ENCODE measurements around the gene APOA4.
A peak's percentile ranks its signal among the peaks of the same experiment; 100 is the strongest.

The APOA4 gene

GRCh38 chr11:116792869-116793771, 30.0 kb downstream of the APOA4 start:
- no peak overlapping the region for H3K4me3 ChIP-seq (ENCODE audit: low read depth, low read length)
- TF ChIP-seq CTCF (conservative IDR thresholded peaks at IDR 0.05; ENCODE audit: low read depth, low read length), result no peak
- DNase-seq (ENCODE audit: low read depth), result peak; percentile 20

GRCh38 chr11:116792144-116792868, 30.8 kb downstream of the APOA4 start:
- no peak overlapping the region for H3K4me3 ChIP-seq (ENCODE audit: low read depth, low read length)
- no peak for TF ChIP-seq CTCF (conservative IDR thresholded peaks at IDR 0.05; ENCODE audit: low read depth, low read length)
- no peak for DNase-seq (ENCODE audit: low read depth)

- TF ChIP-seq CTCF (conservative IDR thresholded peaks at IDR 0.05; ENCODE audit: low read depth, low read length), result no peak
- no peak for DNase-seq (ENCODE audit: low read depth)
- peak within 1 kb of the TSS; percentile 14 for H3K4me3 ChIP-seq (ENCODE audit: low read depth, low read length)
Measured at GRCh38 chr11:116791813-116792143, 31.3 kb downstream of the APOA4 start, which contains the start of gene APOA5. Gene APOA5 (minus strand): TSS chr11:116791879. CDS start chr11:116791860, 19 bp downstream.

- TF ChIP-seq CTCF (conservative IDR thresholded peaks at IDR 0.05; ENCODE audit: low read depth, low read length), result peak; percentile 94
- peak overlapping the region; percentile 14 for H3K4me3 ChIP-seq (ENCODE audit: low read depth, low read length)
- DNase-seq (ENCODE audit: low read depth), result peak; percentile 71
Measured at GRCh38 chr11:116791002-116791812, 31.9 kb downstream of the APOA4 start.

GRCh38 chr11:116790167-116791001, 32.7 kb downstream of the APOA4 start:
- no peak for TF ChIP-seq CTCF (conservative IDR thresholded peaks at IDR 0.05; ENCODE audit: low read depth, low read length)
- no peak for DNase-seq (ENCODE audit: low read depth)
- H3K4me3 ChIP-seq (ENCODE audit: low read depth, low read length), result no peak overlapping the region

GRCh38 chr11:116788975-116789374, 34.1 kb downstream of the APOA4 start:
- H3K4me3 ChIP-seq (ENCODE audit: low read depth, low read length), result no peak overlapping the region
- no peak for TF ChIP-seq CTCF (conservative IDR thresholded peaks at IDR 0.05; ENCODE audit: low read depth, low read length)
- no peak for DNase-seq (ENCODE audit: low read depth)
